Panc1 (cell line): Measurements from ENCODE around the gene SLC16A7. TPM values are rescaled to one million over a fixed set of nuclear protein-coding genes. Genes with fewer than 3 reads are reported as not detected.

Source experiments
- ATAC-seq: fragments of 200-7000 bp; cut with Tn5 transposase; 2 replicates; pipeline ENCODE4 v1.9.1; 2020; ENCODE audit warnings: mild to moderate bottlenecking, moderate library complexity
- BruUV-seq: library from RNA; stranded (reverse); fragments of 400-500 nt; replicated peaks from 2 replicates; lab custom pipeline; 2021; lab: Mats Ljungman, UMichigan
- CTCF ChIA-PET: fragments of 300-600 bp; sonication (Branson Sonifier 250); formaldehyde crosslinking; loops from one replicate; lab custom pipeline; 2022; ENCODE audit warnings: antibody characterized with exemption; lab: Charles Lee
- POLR2A ChIA-PET: fragments of 300-600 bp; sonication (Branson Sonifier 250); formaldehyde crosslinking; loops from one replicate; lab custom pipeline; 2022; ENCODE audit warnings: antibody characterized with exemption; lab: Charles Lee
- DNase-seq: peaks from one replicate; pipeline ENCODE4 v3.0.0-alpha.2; 2010; ENCODE audit warnings: low read depth, low spot score
- H3K27ac ChIP-seq: 2 replicates; pipeline ENCODE4 v1.5.1; 2011; ENCODE audit warnings: mild to moderate bottlenecking, low read length, inconsistent platforms
- H3K27me3 ChIP-seq: fragments of 200-500 bp; sonication (Bioruptor generic); 2 replicates; pipeline ENCODE4 v1.6.0; 2014; ENCODE audit warnings: low read length, inconsistent platforms; ENCODE audit not compliant: control insufficient read depth, insufficient read depth
- H3K36me3 ChIP-seq: fragments of 200-500 bp; sonication (Bioruptor generic); 2 replicates; pipeline ENCODE4 v1.5.1; 2014; ENCODE audit warnings: inconsistent platforms, mild to moderate bottlenecking, low read length, moderate library complexity; ENCODE audit not compliant: control insufficient read depth, insufficient read depth
- H3K4me1 ChIP-seq: 2 replicates; pipeline ENCODE4 v1.5.1; 2011; ENCODE audit warnings: inconsistent platforms, mild to moderate bottlenecking, low read length, moderate library complexity; ENCODE audit not compliant: control insufficient read depth, insufficient read depth
- H3K4me3 ChIP-seq, 2 experiments: 2 replicates each; pipeline ENCODE4 v1.5.1; 2011 to 2012; ENCODE audit warnings: low read depth in 2 of 2, low read length in 2 of 2, mild to moderate bottlenecking in 2 of 2, inconsistent platforms in 1 of 2, moderate library complexity in 1 of 2
- H3K9me3 ChIP-seq: fragments of 200-500 bp; sonication (Bioruptor generic); 2 replicates; pipeline ENCODE4 v1.5.1; 2014; ENCODE audit warnings: low read depth, mild to moderate bottlenecking, inconsistent platforms, low read length, moderate library complexity; ENCODE audit not compliant: control insufficient read depth, insufficient read depth
- CTCF ChIP-seq: fragments of 450-650 bp; IDR thresholded peaks from 2 replicates; pipeline ENCODE4 v1.5.1; 2017; ENCODE audit warnings: mild to moderate bottlenecking
- POLR2AphosphoS5 ChIP-seq: IDR thresholded peaks from 2 replicates; pipeline ENCODE4 v1.6.1; 2012; ENCODE audit warnings: mild to moderate bottlenecking, low read depth, low read length, moderate library complexity
- SIN3A ChIP-seq: IDR thresholded peaks from 2 replicates; pipeline ENCODE4 v1.6.1; 2012; ENCODE audit warnings: low read depth, mild to moderate bottlenecking, low read length, moderate library complexity, borderline replicate concordance; ENCODE audit not compliant: insufficient read depth
- TCF7L2 ChIP-seq: IDR thresholded peaks from 2 replicates; pipeline ENCODE4 v1.6.1; 2011; ENCODE audit warnings: mild to moderate bottlenecking, low read depth, low read length, inconsistent platforms
- in situ Hi-C: cut with HindIII; loops from 2 replicates; pipeline ENCODE4 v1.10.0; 2016; ENCODE audit warnings: low sequenced_read_pairs, low pct_unique_long_range_greater_than_20kb
- intact Hi-C: fragments of 100-400 bp; cut with micrococcal nuclease; formaldehyde crosslinking; loops from one replicate; pipeline ENCODE4 v1.10.0; 2022; ENCODE audit not compliant: unreplicated experiment
- total RNA-seq: library from RNA; stranded (reverse); gene quantifications from one replicate; pipeline ENCODE4 v1.2.1, GENCODE V29; 2021; ENCODE audit not compliant: unreplicated experiment
- TF ChIP-seq, protein P1 (sequence below), 2 experiments: IDR thresholded peaks; 2 replicates each; pipeline ENCODE4 v1.6.1; 2011 to 2012; ENCODE audit warnings: low read depth in 2 of 2, control low read depth in 1 of 2, low read length in 1 of 2, mild to moderate bottlenecking in 1 of 2, moderate library complexity in 1 of 2; ENCODE audit not compliant: insufficient read depth in 1 of 2

Gene SLC16A7
- total RNA-seq, 1 experiment from 2014 or later = 0.33 TPM

GRCh38 chr12:59787610-59788009 is 191.8 kb downstream of the SLC16A7 start:
- ATAC-seq = no peak
- in situ Hi-C loops = no loop called here
- no peak overlapping the region for H3K4me3 ChIP-seq
- intact Hi-C loops = no loop called here
- H3K27ac ChIP-seq = no peak overlapping the region
- ChIA-PET CTCF (no interaction called here), POLR2A (no interaction called here)
- no peaks in the 10 kb centered on the region for H3K4me1 ChIP-seq
- H3K36me3 ChIP-seq = no peaks in the 10 kb centered on the region
- no TSS peak for BruUV-seq
- no peaks in the 10 kb centered on the region for H3K27me3 ChIP-seq
- TF ChIP-seq TCF7L2 (no peak), CTCF (no peak), POLR2AphosphoS5 (no peak), SIN3A (no peak)
- TF ChIP-seq, protein P1, sequence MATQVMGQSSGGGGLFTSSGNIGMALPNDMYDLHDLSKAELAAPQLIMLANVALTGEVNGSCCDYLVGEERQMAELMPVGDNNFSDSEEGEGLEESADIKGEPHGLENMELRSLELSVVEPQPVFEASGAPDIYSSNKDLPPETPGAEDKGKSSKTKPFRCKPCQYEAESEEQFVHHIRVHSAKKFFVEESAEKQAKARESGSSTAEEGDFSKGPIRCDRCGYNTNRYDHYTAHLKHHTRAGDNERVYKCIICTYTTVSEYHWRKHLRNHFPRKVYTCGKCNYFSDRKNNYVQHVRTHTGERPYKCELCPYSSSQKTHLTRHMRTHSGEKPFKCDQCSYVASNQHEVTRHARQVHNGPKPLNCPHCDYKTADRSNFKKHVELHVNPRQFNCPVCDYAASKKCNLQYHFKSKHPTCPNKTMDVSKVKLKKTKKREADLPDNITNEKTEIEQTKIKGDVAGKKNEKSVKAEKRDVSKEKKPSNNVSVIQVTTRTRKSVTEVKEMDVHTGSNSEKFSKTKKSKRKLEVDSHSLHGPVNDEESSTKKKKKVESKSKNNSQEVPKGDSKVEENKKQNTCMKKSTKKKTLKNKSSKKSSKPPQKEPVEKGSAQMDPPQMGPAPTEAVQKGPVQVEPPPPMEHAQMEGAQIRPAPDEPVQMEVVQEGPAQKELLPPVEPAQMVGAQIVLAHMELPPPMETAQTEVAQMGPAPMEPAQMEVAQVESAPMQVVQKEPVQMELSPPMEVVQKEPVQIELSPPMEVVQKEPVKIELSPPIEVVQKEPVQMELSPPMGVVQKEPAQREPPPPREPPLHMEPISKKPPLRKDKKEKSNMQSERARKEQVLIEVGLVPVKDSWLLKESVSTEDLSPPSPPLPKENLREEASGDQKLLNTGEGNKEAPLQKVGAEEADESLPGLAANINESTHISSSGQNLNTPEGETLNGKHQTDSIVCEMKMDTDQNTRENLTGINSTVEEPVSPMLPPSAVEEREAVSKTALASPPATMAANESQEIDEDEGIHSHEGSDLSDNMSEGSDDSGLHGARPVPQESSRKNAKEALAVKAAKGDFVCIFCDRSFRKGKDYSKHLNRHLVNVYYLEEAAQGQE (IDR thresholded peaks at IDR 0.05; ENCODE audit: insufficient read depth in 1 of 2, low read depth in 2 of 2, low read length in 1 of 2) = no peak
- DNase-seq = no peak
- no peaks in the 10 kb centered on the region for H3K9me3 ChIP-seq

DNA sequence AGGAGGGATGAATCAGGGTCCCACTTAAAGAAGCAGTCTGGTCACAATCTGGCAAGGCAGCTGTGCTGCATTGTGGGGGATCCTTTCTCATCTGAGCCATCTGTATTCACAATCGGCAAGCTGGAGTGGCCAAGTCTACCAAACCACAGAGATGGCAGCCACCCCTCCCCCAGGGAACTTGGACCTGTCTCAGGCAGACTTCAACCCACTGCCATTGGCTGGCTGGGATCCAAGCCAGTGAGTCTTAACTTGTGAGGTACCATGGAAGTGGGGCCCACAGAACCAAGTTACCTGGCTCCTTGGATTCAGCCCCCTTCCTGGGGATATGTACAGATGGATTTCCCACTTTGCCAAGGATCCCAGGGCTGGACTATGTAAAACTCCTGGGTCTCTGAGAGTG is 196.8 kb downstream of the SLC16A7 start:
- TF ChIP-seq TCF7L2 = no peak
- no peak for TF ChIP-seq POLR2AphosphoS5
- TF ChIP-seq, protein P1 (IDR thresholded peaks at IDR 0.05; ENCODE audit: insufficient read depth in 1 of 2, low read depth in 2 of 2, low read length in 1 of 2) = no peak
- TF ChIP-seq CTCF = no peak
- POLR2A ChIA-PET = no interaction called here
- peaks cover 4% of the 10 kb centered on the region; the same call in 1 of the 2 replicates for H3K9me3 ChIP-seq
- no peaks in the 10 kb centered on the region for H3K27me3 ChIP-seq
- in situ Hi-C loops = no loop called here
- no peak overlapping the region for H3K27ac ChIP-seq
- intact Hi-C loops = no loop called here
- no peaks in the 10 kb centered on the region for H3K36me3 ChIP-seq
- ATAC-seq = no peak
- no peak overlapping the region for H3K4me3 ChIP-seq
- CTCF ChIA-PET = no interaction called here
- no peaks in the 10 kb centered on the region for H3K4me1 ChIP-seq
- no TSS peak for BruUV-seq
- DNase-seq = no peak
